ENCODE results near the gene DNAJC1.

Gene DNAJC1

DNA sequence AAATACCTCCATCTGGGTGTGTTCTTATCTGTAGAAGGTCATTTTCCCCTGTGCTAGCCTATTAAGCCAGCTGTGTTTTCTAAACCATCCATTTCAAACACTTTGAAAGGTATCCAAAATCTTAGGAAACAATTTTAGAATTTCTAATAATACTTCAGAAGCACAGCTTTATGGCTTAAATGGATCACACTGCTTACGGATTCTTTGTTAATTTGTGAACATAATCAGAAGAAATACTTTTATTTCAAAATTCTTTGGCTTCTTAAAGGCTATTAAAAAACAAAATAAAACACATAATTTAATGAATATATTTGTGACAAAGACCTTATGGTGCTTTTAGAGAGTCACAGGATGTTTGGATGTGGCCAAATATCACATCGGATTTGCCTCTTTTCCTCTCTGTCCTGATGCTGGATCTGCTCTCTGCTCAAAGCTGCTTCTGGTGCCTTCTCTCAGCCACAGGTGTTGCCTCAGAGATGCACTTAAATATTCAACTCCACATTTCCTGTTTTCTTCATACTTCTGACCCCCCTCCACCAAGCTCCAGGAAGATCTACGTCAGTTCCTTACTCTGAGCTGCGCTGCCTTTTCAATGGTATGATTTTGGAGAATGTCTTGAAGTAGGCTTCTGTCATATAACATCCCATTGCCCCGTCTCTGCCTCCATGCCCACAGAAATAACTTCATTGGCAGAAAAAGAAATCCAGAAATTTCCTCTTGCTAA, 238.9 kb downstream of the DNAJC1 start:
- TF ChIP-seq, protein P1, sequence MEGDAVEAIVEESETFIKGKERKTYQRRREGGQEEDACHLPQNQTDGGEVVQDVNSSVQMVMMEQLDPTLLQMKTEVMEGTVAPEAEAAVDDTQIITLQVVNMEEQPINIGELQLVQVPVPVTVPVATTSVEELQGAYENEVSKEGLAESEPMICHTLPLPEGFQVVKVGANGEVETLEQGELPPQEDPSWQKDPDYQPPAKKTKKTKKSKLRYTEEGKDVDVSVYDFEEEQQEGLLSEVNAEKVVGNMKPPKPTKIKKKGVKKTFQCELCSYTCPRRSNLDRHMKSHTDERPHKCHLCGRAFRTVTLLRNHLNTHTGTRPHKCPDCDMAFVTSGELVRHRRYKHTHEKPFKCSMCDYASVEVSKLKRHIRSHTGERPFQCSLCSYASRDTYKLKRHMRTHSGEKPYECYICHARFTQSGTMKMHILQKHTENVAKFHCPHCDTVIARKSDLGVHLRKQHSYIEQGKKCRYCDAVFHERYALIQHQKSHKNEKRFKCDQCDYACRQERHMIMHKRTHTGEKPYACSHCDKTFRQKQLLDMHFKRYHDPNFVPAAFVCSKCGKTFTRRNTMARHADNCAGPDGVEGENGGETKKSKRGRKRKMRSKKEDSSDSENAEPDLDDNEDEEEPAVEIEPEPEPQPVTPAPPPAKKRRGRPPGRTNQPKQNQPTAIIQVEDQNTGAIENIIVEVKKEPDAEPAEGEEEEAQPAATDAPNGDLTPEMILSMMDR (IDR thresholded peaks at IDR 0.05; ENCODE audit: borderline replicate concordance, insufficient read depth, low read depth, low read length): no peak
- no peak overlapping the region for H3K4me3 ChIP-seq (ENCODE audit: low read depth, low read length)

DNA sequence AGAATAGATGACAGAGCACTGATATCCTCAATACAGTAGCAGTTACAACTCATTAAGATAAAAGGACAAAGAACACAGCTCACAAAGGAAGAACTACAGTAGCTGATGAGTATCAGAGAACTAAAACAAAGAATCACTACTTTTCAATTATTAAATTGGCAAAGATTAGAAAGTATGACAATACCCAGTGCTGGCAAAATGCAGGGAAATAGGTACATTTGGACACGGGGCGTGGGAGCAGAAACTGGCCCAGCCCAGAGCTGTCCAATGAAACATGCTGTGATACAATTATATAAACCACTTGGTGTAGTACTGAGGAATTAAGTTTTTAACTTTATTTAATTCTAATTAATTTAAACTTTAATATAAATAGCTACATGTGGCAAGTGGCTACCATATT, 243.2 kb downstream of the DNAJC1 start:
- H3K4me3 ChIP-seq (ENCODE audit: low read depth, low read length): no peak overlapping the region
- TF ChIP-seq, protein P1 (IDR thresholded peaks at IDR 0.05; ENCODE audit: borderline replicate concordance, insufficient read depth, low read depth, low read length): no peak

DNA sequence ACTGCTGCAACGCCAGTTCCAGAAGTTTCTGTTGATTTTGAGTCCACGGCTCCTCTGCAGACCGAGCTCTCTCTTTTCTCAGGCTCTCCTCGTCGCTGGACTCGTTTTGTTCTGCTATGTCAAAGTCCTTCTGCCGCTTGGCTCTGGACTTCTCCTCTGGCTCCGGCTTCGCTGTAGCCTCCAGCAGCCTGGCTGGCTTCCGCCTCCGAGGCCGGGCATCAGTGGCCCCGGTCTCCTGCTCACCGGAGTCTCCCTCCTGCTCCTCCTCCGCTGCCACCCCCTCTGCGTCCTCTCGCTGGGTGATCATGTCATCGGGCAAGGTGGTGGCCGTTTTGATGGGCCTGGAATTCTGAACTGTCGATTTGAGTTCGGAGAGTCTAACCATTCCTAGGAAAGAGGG, 244.3 kb downstream of the DNAJC1 start:
- no peak overlapping the region for H3K4me3 ChIP-seq (ENCODE audit: low read depth, low read length)
- TF ChIP-seq, protein P1 (IDR thresholded peaks at IDR 0.05; ENCODE audit: borderline replicate concordance, insufficient read depth, low read depth, low read length): no peak

DNA sequence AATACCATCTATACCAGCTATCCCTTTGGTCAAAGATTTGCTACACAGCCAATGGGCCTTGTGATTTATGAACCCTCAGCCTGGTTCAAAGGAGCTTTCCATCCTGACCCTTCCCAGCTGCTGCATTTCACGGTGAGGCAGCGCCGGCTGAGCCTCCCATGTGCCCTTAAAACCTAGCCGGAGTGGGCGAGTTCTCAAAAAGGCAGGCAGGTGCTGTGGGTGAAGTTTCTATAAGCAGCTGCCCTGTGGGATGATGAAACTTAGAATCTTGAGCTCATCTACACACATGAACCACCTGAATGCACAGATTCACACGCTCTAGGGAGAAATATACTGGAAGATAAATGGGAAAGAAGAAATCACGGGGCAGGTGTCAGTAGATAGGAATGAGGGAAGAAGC, 244.8 kb downstream of the DNAJC1 start:
- TF ChIP-seq, protein P1 (IDR thresholded peaks at IDR 0.05; ENCODE audit: borderline replicate concordance, insufficient read depth, low read depth, low read length): no peak
- no peak overlapping the region for H3K4me3 ChIP-seq (ENCODE audit: low read depth, low read length)

DNA sequence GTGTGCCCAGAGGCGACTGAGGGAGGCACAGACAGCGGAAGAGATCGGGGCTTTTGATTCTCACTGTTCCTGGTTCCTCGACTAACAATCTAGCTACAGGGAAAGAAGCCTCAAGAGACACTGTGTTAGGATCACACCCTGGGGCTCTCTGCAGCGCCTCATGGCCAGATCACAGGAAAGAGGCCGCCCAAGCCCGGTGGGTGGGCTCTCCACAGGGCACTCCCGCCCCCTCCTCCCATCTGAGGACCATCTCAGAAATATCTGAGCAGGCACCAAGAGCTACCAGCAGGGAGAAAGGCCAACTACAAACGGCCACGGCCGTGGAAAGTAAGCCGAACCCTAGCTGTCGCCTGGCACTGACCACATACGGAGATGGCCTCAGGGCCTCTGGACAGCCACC, 245.3 kb downstream of the DNAJC1 start:
- H3K4me3 ChIP-seq (ENCODE audit: low read depth, low read length): no peak overlapping the region
- TF ChIP-seq, protein P1 (IDR thresholded peaks at IDR 0.05; ENCODE audit: borderline replicate concordance, insufficient read depth, low read depth, low read length): no peak

DNA sequence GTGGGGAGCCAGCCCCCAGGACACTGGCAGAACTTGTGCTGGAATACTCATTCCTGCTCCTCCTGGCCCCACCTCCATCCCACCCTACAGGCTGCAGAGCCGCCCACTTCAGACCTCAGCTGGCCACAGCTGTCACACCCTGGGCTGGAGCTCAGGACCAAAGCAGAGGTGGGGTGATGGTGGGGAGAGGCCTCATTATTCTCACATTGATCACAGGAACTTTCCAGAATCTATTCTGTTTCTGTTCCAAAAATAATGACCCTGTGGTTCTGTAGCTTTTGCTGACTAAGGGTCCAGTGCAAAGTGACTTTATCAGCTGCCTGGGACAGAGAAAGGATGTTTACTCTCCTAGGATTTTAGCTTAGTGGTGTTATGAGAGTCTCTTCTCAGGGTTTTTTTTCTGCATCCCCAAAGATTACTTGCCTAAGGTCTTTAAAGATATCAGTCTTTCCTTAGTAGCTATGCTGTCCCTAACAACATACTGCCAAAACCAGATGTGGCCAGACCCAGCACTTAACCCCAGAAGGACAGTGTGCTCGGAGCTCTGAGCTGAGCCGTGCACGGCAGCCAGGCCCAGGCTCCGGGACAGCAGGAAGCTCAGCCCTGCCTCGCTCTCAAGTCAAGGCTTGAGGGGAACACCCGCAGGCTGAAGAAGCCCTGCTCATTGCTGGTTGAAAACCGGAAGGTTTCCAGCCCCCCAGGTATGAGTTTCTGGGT, 246.2 kb downstream of the DNAJC1 start:
- TF ChIP-seq, protein P1 (IDR thresholded peaks at IDR 0.05; ENCODE audit: borderline replicate concordance, insufficient read depth, low read depth, low read length): no peak
- H3K4me3 ChIP-seq (ENCODE audit: low read depth, low read length): no peak overlapping the region

DNA sequence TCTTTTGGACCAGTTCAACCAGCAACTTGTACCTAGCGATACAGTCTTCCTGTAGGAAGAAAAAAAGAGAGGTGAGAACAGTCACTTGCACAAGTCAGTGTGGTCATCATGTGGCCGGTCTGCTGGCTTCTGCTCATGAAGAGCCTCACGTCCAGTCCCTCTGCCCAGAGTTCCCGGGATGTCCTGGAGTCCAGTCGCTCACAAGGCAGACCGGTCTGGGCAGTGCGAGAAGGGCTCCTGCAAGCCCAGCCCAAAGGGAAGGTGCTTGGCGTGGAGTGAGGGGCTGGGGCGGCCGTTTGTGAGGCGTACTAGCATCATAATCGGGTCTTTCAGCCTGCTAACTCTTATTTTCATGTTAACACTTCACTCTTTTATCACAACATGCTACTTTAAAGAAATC, 246.8 kb downstream of the DNAJC1 start:
- no peak overlapping the region for H3K4me3 ChIP-seq (ENCODE audit: low read depth, low read length)
- TF ChIP-seq, protein P1 (IDR thresholded peaks at IDR 0.05; ENCODE audit: borderline replicate concordance, insufficient read depth, low read depth, low read length): no peak

Measured in GM12875 (cell line).